Inferior parietal cortex (tissue), 1 donor: ENCODE measurements around the gene LEMD3.

Experiments
- DNase-seq: peaks from one replicate; pipeline ENCODE4 v3.0.0-alpha.2; 2016; ENCODE audit errors: extremely low spot score

The LEMD3 gene

DNA sequence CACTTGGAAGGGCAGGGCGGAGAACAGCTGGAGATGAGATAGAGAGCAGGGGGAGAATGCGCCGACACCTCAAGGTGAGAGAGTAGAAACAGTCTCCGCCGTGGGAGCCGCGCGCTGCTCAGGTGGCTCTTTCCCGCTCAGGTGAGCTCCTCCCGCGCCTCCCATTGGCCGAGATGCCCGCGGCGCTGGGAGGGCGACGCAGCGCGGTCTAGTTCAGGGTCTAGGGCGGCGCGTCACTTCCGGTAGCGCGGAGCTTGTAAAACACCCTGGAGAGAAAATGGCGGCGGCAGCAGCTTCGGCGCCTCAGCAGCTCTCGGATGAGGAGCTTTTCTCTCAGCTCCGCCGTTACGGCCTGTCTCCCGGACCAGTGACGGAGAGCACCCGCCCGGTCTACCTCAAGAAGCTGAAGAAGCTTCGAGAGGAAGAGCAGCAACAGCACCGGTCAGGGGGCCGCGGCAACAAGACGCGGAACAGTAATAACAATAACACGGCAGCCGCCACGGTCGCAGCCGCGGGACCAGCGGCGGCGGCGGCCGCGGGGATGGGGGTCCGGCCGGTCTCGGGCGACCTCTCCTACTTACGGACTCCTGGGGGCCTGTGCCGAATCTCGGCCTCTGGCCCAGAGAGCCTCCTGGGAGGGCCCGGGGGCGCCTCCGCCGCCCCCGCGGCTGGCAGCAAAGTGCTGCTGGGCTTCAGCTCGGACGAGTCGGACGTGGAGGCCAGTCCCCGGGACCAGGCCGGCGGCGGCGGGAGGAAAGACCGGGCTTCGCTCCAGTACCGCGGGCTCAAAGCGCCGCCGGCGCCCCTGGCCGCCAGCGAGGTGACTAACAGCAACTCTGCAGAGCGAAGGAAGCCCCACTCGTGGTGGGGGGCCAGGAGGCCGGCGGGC, at the start of gene LEMD3:
TSS of gene LEMD3 (plus strand) at position 264 of the 889 bp plus-strand sequence. CDS start at position 278, 14 bp downstream.
- DNase-seq = peak; percentile 91

DNA sequence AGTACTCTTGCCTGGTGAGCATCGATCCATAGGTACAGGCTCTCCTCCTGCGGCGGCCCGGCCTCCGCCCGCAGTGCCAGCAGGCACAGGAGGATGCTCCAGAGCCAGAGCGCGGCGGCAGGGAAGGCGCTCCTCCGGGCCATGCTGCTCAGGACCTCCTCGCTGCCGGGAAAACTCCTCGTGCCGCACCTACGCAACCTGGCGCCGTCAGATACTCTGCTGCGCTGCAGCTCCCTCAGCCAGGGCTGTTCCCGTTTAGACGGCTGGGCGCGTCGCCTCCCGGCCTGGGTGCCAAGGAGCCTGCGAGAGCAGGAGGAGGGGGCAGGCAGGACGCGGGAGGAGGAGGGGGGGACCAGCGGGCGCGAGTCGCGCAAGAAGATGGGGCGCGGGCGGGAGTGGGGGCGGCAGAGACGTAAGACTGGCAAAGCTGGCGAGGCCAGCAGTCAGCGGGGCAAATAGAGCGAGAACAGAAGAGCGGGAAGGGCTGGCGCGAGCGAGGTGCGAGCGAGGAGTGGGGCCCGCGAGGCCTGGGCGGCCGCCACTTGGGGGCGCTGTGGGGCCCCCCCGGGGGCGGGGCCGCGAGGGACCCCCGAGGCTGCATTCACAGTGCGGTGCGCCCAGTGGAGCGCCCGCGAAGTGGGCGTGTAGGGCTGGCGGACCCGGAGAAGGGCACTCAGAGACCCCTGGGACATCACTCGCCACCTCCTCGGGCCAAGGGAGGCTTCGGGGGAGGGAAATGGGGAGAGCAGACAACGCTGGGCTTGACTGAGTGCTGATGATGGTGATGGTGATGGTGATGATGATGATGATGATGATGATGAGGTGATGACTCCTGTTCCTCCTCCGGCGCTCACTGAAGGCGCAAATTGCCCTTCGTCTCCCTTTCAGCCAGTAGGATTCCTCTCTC, 48.1 kb upstream of the LEMD3 start, which contains the start of gene WIF1:
TSS of gene WIF1 (minus strand) at position 257 of the 907 bp plus-strand sequence. CDS start at position 143, 114 bp downstream.
- DNase-seq = no peak

DNA sequence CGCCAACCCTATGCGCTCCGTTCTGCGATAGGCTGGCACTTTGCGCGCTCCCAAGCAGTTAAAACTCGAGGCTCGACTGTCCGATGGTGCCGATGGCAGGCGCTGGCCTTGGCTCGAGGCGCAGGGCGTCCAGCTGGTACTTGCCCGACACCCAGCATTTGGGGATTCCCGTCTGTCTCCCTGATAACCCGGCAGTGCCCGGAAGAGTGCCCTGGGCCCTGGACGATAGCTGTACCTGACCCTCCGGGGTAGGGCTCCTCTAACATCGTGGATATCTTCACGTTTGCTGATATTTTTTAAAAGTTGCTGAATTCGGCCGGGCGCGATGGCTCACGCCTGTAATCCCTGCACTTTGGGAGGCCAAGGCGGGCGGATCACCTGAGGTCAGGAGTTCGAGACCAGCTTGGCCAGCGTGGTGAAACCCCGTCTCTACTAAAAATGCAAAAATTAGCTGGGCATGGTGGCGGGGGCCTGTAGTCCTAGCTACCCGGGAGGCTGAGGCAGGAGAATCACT, 47.4 kb upstream of the LEMD3 start:
- no peak for DNase-seq

DNA sequence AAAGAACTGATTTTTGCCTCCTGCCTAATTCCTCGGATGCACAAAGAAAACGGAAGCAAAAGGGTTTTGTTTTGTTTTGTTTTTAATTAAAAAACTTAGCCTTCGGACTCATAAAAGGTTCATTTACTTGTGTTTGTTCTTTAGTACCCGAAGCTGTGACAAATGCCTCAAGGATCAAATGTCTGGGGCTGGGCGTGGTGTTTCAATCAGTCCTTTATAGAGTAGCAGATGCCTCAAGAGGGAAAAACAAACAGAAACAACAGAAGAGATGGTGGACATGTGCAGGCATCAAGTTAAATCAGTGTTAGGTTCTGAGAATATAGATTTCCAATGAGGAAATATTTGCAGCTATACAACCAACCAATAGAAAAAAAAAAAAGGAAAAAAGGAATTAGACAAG, 46.7 kb upstream of the LEMD3 start:
- no peak for DNase-seq

DNA sequence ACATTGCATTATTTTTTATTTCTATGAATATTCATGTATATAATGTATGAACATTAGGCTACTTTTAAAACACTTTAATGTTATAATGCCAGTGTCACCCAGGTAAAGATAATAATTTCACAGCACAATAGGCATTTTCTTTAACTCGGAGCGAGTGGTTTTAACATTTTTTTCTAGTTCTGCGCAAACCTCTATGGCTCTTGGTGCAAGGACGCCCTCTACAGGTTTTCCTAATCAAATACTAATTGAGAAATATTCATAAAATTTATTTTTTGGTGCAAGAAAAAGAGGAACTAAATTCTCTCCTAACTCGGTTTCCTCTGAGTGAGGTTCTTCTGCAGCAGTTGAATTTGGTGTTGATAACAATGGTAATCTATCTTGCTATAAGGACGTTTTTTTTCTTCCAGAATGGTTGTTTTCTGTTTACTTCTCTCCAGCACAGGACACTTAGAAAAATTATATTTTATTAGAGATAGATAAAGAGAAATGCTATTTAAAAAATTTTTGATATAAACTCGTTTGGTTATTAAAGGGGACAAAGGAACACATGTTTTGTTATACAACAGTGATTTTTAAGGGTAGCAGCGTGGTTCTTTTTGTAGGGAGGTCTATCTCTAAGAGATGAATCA, 45.8 kb upstream of the LEMD3 start:
- DNase-seq = peak; percentile 60

DNA sequence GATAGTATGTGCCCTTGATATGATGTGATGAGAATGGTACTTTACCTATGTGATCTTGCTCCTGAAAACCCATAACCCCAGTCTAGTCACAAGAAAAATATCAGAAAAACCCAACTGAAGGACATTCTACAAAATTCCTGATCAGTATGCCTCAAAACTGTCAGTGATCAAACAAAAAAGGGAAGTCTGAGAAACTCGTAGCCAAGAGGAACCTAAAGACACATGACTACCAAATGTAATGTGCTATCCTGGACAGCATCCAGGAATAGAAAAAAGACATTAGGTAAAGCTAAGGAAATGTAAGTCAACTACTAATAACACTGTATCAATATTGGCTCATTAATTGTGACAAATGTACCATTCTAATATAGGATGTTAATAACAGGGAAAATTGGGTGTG, 44.1 kb upstream of the LEMD3 start:
- DNase-seq = no peak

DNA sequence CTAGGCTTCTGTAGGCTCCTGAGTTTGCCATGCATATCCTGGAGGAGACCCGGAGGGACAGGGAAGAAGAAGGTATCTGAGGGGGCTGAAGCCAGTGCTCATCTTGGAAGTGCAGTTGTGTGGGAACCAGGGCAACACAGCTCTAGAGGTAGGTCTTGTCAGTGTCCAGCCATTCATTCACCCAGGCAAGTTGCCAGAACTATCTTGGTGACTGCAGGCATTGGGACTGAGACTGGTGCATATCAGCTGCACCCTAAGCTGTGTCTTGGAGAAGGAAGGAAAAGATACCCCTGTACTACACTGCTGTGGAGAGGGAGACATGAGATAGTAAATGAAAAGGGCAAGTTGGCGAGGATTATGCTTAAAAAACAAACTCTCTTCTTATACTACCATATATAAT, 43.4 kb upstream of the LEMD3 start:
- DNase-seq = no peak

DNA sequence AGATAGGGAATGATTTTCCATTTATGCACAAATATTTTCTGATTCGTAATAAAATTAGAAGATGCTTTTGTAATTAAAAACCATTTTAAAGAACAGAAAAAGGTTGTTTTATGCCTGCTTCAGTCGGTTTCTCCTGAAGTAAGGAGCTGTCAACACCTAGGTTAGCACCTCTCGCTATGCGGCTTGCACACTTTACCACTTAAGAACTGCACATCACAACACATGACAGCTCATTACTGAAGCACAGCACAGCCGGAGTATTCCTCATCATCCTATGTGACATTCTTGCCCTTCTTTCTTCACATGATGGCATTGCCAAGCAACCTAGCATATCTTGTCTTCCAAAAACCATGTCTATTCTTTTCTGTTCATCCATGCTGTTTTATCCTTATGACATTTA, 42.9 kb upstream of the LEMD3 start:
- no peak for DNase-seq

DNA sequence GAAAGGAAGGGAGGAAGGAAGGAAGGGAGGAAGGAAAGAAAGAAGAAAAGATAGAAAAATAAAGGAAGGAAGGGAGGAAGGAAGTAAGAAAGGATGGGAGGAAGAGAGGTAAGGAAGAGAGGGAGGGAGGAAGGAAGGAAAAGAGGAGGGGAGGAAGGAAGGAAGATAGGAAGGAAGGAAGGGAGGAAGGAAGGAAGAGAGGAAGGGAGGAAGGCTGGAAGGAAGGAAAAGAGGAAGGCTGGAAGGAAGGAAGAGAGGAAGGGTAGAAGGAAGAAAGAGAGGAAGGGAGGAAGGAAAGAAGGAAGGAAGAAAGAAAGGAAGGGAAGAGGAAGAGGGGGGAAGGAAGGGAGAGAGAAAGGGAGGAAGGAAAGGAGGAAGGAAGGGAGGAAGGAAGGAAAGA, 35.5 kb upstream of the LEMD3 start:
- DNase-seq = no peak

DNA sequence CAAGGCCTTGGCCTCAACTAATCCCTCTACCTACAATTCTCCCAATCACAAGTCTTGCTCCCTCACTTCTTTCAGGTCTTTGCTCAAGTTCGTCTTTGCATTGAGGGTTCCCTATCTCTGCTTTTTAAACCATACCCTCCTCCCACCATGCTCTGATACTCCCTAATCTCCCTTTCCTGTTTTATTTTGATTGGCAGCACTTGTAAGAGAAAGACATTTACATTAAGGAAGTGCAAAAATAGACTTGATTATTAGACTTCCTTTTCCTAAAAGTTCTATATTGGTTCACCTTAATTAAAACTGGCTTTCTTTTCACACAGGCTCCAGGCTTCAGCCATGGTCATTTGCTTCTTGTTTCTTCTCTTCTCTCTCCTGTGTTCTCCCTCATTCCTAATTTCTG, 30.0 kb upstream of the LEMD3 start:
- DNase-seq = no peak

DNA sequence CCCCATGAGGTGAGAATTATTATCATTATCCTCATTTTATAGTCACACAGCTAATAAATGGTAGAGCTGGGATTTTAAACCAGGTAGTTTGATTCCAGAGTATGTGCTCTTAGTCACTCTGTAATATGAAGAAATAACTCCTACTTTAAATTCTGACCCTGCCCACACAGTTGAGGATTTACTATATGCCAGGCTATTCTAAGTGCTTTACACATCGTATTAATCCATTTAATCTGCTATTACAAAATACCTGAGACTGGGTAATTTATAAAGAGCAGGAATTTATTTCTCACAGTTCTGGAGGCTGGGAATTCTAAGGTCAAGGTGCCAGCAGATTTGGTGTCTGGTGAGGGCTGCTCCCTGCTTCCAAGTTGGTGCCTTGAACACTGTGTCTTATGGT, 28.6 kb upstream of the LEMD3 start:
- no peak for DNase-seq

DNA sequence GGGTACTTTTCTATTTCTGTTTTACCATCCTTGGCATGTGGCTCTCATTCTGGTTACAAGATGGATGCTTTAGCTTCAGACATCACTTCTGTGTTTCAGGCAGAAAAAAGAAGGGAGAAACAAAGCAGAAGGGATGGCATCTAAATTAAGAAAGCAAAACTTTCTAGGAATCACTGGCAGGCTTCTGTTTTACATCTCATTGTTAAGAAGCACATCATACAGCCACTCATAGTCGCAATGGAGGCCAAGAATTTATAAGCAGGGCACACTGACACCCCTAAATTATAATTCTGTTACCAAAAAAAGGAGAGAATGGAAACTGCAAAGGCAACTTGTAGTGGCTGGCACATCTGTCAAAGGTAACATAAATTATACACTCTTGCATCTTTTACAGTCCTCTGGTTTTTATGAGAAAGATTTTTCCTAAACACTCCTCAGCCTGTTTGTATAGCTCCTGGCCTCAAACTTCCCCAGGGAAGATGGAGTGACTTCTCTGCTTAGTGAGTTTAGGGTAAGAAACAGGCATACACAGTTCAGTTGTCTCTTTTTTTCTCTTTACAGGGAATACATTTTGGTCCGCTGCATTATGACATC, 22.0 kb upstream of the LEMD3 start:
- no peak for DNase-seq

DNA sequence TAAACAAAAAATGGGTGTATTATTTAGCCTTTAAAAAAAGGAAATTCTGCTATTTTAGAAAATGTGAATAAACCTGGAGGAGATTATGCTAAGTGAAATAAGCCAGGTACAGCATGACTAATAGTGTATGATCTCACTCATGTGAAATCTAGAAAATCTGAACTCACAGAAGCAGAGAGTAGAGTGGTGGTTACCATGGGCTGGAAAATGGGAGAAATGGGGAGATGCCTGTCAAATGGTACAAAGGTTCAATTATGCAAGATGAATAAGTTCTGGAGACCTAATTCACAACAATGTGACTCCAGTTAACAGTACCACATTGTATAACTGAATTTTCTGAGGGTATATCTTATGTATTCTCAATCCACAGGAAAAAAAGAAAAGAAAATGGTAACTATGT, 17.4 kb upstream of the LEMD3 start:
- no peak for DNase-seq

DNA sequence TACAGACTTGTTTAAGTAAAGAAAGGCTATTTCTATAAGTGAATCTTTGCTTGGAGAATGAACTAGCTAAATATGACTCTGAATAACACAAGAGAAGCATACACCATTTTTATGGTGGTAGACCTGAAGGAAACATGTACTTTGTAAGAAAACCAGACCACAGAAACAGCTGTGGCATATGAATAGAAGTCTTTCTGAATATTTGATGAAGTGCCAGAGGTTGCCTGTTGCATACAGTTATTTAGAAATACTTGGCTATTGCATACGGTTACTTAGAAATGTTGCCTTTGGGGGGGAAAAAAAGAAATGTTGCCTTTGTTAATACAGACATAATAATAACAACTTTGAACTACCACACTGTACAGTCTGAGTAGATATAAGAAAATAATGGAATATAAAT, 16.8 kb upstream of the LEMD3 start:
- no peak for DNase-seq

DNA sequence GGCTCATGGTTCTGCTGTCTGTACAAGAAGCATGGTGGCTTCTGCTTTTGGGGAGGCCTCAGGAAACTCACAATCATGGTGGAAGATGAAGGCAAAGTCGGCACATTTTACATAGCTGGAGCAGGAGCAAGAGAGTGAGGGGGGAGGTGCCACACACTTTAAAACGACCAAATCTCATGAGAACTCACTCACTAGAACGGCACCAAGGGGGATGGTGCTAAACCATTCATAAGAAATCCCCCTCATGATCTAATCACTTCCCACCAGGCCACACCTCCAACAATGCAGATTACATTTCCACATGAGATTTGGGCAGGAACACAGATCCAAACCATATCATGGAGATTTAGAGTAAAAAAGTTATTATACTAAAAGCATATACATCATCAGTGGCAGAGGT, 13.6 kb upstream of the LEMD3 start:
- DNase-seq = no peak

DNA sequence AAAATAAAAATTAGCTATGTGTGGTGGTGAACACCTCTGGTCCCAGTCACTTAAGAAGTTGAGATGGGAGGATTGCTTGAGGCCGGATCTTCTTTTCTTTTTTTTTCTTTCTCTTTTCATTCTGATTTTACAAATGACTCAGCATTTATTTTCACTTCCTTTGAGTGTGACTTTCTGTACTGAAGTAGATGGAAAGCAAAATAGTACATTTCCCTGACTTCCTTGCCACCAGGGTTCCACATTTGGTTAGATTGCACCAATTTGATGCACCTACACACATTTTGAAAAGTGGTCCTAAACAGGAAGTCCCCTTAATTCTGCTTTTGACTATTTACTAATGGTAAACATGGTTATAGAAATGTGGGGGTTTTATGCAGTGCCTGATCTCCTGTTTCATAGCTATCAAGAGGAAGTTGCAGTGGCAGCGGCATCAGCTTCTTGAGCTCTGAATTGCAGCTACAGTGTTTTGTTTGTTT, 13.0 kb upstream of the LEMD3 start:
- no peak for DNase-seq

DNA sequence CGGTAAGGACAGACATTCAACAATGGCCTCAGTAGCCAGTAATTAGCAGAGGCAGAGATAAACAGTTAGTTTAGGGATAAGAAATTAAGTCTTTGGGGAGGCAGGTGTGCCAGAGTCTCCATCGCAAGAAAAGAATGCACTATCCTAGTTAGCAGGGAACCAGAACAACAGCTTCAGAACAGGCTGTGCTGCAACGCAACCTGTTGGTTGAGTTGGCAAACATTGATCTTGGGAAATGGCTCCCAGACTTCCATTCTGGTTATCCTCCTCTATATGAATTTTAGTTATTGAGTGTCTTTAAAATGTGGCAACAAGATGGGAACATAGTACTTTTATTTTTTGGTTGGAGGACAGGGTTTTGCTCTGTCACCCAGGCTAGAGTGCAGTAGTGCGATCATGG, 12.3 kb upstream of the LEMD3 start:
- no peak for DNase-seq

DNA sequence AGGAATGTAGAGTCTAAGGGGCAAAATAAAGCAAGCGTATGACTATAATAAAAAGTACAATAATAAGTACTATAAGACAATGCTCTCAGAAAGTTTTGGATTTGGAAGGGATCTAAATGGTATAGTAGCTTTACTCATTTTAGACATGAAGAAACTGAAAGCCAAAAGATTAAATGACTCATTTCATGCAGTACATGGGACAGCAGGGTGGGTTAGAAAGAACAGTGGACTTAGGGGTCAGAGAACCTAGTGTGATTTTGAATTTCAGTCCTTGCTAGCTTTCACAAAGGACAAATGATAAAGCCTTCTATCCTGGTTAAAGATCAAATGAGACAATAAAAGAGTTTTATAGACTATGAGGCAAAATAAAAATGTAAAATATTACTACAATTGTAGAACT, 6.8 kb upstream of the LEMD3 start:
- no peak for DNase-seq

DNA sequence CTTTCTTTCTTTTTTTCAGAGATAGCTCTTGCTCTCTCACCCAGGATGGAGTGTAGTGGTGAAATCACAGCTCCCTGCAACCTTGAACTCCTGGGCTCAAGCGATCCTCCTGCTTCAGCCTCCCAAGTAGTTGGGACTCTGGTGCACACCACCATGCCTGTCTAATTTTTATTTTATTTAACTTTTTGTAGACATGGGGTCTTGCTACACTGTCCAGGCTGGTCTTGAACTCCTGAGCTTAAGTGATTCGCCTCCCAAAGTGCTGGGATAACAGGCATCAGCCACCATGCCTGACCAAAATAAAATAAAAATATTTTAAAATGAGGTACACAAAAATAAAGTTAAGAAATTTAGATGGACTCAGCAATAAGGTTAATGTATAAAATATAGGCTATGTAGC, 5.1 kb upstream of the LEMD3 start:
- DNase-seq = no peak

DNA sequence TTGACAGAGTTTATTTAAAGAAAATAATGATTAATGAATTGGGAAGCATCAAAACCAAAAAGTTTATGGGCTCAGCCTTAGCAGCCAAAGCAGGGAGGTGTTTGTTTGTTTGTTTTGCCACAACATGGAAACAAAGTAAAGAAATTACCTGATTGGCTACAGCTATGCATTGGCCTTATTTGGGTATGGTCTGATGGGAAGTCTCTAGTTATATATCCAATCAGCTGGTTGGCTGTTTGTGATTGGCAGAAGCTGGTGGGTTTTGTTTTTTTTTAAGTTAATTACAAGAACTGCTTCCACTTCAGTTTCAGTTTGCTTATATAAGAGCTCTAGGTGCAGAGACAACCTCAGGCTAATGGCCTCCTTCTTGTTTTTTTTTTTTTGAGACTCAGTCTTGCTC, 4.6 kb upstream of the LEMD3 start:
- no peak for DNase-seq

DNA sequence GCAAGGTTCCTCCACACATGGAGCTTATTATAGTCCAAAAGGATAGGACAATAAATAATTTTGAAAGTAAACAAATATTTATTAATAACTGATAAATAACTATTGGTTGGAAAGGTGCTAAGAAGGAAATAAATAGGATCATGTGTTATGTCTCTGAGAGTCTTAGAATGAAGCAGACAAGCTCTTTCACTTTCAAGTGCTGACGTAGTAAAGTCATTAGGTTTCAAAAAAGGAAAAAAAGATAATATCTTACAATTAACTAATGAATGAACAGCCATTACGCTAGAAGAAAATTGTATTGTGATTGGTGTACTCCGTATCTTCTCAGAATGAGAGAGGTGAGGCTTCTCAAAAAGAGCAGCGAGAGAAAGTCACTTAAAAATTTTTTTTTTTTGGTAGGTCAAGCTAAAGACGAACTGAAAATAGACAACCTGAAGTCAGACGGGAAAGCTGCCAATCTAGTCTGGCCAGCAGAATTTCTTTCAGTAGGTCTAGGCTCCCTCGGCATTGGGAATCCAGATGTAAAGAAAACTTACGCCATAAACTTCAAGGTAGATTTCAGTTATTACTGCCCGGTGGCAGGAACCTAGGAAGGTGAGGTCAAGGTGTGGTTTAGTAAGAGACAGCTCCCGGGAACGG, 583 bp upstream of the LEMD3 start:
- no peak for DNase-seq
